GM21447 (cell line): ENCODE data around the gene COL6A3.

Source experiments
- ATAC-seq: cut with Tn5 transposase; IDR thresholded peaks from one replicate; pipeline ENCODE4 v1.9.1; 2021; ENCODE audit not compliant: unreplicated experiment

The COL6A3 gene

DNA sequence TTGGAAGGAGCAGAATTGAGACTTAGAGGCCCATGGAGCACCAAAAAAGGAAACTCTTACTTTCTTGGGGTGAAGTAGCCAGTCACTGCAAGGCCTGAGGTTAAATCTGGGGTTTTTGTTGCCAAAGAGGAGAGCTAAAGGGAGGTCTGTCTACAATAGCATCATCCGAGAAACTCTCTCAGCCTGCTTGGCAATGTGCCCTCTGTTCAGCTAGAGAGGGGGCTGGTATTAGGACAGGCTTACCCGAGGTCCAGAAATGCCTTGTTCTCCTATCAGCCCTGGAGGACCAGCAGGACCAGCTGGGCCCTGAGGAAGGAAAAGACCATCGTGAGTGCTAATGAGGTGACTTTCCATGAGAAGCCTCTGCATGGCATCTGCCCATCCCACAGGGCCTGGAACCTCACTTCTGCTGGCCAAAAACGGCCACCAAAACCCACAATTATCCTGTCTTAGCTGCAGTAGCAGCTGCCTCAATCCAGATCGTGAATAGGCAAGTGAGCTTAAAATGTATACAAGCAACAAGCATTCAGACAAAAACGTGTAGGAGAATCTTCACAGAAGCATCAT, 61.6 kb downstream of the COL6A3 start:
- no peak for ATAC-seq

GRCh38 chr2:237351796-237352195, 62.2 kb downstream of the COL6A3 start:
- no peak for ATAC-seq

DNA sequence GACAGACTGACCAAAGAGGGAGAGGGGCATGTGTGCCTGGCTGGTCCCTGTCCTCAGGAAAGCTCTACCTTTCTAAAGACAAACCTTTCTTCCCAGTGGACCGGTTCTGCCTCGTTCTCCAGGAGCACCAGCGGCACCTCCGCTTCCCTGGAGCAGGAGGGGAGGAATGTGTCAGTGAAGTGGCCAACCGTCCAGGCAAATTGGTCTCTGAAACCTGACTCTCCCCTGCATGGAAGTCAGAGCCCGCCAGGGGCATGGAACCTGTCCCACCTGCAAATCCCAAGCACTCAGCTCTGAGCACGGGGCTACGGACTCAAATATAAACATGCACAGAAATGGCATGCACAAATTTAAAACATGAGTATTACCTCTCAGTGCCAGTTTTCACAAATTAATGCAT, 62.9 kb downstream of the COL6A3 start:
- ATAC-seq, result no peak

- ATAC-seq, result no peak
Observed at GRCh38 chr2:237350597-237350996, 63.4 kb downstream of the COL6A3 start.

GRCh38 chr2:237350070-237350469, 63.9 kb downstream of the COL6A3 start:
- no peak for ATAC-seq

DNA sequence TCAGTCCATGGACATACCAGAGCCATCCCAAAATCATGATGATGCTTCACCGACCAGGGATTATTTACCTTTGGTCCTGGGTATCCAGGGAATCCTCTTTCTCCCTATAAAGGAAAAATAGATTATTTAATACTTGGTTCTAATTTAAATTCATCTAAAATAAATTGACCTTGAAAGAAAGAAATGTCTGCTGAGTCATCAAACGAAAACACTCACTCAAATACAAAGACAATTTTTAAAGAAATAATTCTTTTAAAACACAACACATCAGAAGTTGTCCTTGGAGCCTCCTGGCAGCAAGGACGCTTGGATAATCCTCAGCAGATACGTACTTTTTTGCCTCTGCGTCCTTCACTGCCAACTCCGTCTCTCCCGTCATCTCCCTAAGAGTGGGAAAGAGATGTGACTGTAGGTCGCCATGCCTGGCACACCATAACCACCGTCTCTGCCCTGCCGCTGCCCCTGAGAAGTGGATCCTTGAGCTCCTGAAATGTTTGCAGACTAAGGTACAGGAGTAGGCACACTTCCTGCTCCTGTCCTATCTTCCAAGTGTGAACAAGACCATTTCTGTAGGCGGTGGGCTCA, 65.6 kb downstream of the COL6A3 start:
- no peak for ATAC-seq

DNA sequence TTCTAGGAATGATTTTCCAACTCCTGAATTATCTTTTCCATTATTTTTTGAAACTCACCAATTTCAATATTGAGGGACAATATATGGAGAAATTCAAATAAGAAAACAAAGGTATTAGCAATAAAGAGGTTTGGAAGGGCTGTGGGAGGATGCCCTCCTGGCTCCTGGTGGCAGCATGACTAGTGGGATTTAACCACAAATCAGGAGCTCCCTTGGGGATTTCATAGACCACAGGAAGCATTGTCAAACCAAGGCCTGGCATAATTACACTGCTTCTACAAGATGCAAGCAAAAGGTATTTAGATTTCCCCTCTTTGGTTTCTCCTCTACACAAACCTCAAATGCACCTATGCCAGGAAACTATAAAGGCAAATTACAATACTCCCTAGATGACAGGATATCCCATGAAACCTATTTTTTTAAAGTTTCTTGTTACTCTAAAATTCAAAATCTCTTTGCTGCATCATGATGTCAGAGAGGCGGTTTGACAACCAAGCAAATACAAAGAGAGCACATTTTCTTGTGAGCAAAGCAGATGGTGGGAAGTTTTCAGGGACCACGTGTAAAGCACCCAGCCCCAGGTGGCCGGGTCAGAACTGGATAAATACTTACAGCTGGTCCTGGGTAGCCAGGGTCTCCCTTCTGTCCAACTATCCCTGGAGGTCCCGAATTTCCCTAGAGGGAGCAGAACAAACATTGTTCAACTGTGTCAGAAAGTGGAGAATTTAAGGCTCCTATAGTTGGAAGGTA, 67.9 kb downstream of the COL6A3 start:
- ATAC-seq, result no peak

- no peak for ATAC-seq
Observed at GRCh38 chr2:237345411-237345810, 68.6 kb downstream of the COL6A3 start.

DNA sequence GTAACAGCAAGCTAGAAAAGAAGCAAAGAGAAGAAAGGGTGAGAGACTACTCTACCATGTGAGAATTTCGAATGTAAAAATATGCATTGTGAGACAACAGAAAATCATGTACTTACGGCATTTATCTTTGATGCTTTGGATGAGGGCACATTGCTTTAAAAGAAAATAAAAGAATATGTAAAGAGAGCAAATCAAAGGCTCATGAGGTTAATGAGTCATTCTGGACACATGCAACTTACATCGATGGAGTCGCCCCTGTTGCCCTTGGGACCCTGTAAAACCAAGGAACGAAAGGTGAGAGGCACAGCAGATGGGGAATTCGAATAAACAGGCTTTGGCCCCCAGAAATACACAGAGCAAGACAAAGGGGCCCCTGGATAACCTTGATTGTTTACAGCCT, 69.0 kb downstream of the COL6A3 start:
- no peak for ATAC-seq

- no peak for ATAC-seq
Observed at GRCh38 chr2:237343993-237344392, 70.0 kb downstream of the COL6A3 start.

DNA sequence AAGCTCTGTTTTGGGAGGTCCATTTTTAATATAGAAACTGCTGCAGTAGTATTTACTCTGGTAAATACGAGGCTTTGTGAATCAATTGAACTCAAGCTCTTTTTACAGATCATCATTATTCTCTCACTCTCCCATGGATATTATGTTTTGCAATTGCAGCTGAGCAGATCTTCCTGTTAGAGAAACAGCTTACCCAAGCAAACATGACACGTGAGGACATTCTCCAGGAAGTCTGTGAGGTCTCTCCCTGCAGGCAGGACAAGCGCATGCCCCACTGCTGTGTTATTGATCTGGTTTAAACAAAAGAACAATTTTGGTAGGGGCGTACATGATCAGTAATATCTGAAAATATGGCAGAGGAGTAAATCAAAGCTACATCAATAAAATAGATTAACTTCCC, 72.1 kb downstream of the COL6A3 start:
- ATAC-seq, result no peak

DNA sequence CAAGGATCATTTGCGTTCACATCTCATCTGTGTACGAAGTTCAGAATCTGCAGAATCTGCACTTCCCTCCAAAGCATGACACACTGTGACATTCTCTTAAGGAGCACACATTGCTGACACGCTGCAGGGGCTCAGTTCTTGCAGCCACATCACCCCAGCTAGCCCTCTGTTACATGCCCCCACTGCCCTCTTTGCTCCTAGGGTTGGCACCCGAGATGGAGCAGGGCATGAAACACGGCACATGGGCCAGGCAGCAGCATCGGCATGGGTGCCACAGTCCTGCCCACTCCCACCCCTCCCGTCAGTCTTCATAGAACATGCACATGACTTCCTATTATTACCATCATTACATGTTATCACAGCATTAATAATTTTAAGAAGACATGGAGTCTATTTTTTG, 76.4 kb downstream of the COL6A3 start:
- no peak for ATAC-seq

- no peak for ATAC-seq
Observed at GRCh38 chr2:237336131-237336530, 77.8 kb downstream of the COL6A3 start.

DNA sequence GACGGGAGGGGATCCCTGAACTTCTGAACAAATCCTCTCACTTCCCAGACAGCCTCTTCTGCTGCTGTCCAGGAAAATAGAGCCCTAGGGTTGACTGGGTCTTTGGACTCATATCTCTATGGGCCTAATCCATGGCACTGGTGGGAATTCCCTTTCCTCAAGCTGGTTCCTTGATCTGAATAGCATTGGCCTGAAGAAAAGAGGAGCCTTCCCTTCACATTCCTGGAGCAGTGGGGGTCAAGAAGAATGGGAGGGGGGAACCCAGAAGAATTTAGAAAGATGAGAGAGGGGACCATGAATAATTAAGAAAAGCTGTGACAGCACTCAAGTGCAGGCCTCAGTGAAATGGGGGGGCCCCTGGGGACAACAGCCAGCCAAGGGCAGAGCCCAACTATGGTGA, 80.2 kb downstream of the COL6A3 start:
- no peak for ATAC-seq

- no peak for ATAC-seq
Observed at GRCh38 chr2:237330541-237330940, 83.4 kb downstream of the COL6A3 start.

DNA sequence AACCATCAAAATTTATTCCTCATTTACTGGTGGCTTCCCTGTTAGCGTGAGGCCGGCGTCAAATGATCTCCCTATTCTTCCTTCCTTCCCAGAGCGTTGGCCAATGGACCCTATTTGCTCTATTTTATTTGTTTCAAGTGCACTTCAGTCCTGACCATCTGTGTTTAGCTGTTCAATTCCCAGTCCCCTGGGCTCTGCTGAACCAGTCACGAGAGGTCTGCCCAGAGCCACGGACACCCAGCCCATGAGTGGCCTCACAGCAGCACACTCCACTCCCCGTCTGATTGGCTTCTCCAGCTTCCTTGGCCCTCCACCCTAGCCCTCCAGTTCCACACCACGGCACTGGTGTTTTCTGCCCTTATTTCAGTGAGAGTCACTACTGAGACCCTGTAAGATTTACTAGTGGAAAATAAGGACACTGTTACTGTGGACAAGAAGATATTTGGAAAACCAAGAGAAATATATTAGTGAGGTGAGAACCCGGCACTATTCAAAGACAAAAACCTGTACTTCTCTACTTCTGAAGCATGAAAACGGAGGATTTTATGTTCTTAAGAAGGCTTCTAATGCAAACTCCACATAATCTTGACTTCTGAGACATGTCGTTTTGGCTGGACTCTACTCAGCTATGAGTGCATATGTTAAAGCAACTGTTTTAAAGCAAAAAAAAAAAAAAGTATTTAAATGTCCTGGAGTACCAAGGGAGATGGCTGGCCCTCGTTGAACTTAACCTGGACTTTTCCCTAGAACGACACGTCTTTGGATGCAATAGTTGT, 86.6 kb downstream of the COL6A3 start:
- ATAC-seq, result no peak

DNA sequence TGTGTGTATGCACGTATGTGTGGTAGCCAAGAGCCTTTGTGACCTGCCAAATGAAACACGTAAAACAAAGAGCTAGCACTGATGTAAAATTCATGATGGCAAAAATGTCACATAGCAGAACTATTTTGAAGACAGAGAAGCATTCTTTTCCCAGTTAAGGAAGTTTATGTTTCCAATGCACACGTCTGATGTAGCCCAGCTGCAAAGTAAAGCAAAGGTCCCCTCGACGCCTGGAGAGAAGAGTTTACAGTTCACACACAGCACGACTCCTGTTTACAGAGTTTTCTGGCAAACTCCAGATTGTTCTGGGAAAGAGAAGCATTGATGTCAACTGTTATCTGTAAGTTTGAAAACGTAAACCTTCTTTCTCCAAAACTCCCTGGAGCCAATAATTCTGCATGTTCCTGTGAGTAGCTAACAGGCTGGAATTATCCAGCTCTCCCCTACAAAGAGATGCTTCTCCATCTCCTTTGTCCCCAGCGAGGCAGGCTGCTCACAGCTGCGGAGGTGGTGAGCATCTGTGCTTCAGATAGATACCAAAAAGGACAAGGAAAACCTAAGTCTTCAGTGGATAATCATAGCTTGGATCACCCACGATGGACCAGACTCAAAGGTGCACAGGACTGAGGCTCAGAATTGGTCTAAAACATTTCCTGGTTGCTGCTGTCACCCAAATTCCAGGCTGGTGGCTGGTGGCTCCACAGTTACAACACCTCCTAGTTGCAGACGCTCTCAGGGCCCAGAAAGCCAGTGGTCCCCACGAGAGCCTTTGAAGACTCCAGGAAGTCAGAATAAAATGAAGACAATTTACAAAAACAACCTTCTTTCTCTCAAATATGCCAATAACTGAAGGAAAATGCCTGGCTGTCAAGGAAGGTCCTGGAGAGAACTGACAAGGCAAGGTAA, 87.4 kb downstream of the COL6A3 start:
- ATAC-seq, result no peak

- no peak for ATAC-seq
Observed at GRCh38 chr2:237324837-237325236, 89.1 kb downstream of the COL6A3 start.

DNA sequence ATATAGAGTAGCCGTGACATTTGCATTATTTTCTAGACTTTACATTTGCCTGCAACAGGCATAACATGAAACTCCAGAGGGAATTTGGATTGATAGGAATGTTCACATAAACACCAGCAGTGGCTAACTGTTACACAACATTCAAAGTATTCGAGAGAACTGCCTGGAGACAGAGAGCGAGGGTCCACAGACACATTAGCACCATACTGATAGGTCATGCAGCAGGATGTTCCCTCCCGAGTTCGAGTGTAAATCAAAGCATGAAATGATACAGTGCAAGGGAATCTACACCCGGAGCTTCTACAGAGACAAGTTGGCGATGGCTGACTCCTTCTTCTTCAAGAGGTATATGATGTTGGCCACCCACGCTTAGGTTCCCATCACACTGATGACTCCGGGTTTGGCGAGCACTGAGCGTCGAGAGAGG, 89.5 kb downstream of the COL6A3 start:
- ATAC-seq, result no peak

DNA sequence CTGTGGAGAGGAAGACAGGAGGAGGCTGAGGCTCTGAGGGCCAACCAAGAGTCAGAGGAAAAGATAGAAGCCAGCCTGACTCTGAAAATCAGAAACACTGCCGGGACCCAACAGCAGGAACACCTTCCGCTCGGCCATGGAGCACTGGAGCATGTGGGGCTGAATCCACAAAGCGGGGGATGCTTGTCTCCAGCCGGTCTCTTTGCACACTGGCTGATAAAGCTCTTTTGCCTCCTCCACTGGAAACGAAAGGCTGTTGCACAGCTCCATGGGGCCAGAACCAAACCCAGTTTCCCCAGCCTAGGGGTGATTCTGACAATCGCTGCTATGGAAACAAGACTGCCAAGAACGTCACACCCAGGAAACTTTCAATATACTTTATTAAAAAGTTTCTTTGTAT, 90.3 kb downstream of the COL6A3 start:
- ATAC-seq, result no peak

DNA sequence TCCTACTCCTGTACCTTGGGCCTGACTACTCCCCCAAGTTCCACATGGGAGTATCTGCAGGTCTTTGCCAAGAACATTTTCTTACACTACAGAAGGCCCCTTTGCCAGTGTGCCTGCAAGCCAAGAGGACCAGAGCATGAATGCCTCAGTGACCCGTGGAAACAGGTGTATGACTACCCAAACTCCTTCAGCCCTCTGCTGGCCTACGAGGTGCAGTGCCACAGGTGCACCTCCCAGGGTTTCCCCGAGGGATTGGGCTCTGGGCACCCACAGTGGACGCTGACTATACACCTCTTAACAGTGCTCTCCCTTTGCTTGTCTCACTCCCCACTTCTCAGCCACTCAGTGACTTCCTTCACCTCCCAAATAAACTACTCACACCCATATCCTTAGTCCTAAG, 91.4 kb downstream of the COL6A3 start:
- no peak for ATAC-seq
